HEK293T (cell line): ENCODE results near the gene IL4I1.
A peak's percentile ranks its signal among the peaks of the same experiment; 100 is the strongest.

ENCODE experiments used
- CTCF ChIA-PET: fragments of 350-600 bp; formaldehyde crosslinking; extraction: SDS; loops from one replicate; lab custom pipeline; 2021; ENCODE audit warnings: antibody characterized with exemption, inconsistent platforms; lab: Yijun Ruan, JAX
- POLR2A ChIA-PET: fragments of 350-600 bp; formaldehyde crosslinking; extraction: SDS; loops from one replicate; lab custom pipeline; 2020; ENCODE audit warnings: antibody characterized with exemption, inconsistent platforms; lab: Yijun Ruan, JAX
- DNase-seq: peaks from one replicate; pipeline ENCODE4 v3.0.0; 2012; ENCODE audit warnings: mixed read lengths; ENCODE audit errors: extremely low spot score
- ARNT ChIP-seq: fragments of 450-650 bp; IDR thresholded peaks from 2 replicates; pipeline ENCODE4 v1.6.1; 2017; ENCODE audit warnings: mild to moderate bottlenecking
- BHLHE40 ChIP-seq: fragments of 450-650 bp; IDR thresholded peaks from 2 replicates; pipeline ENCODE4 v1.6.1; 2016; ENCODE audit warnings: mild to moderate bottlenecking, moderate library complexity, borderline replicate concordance
- CTBP1 ChIP-seq: fragments of 450-650 bp; IDR thresholded peaks from 2 replicates; pipeline ENCODE4 v1.6.1; 2016; ENCODE audit warnings: borderline replicate concordance
- ELF4 ChIP-seq: fragments of 450-650 bp; IDR thresholded peaks from 2 replicates; pipeline ENCODE4 v1.6.1; 2017; ENCODE audit warnings: antibody characterized with exemption
- FOXA1 ChIP-seq: fragments of 450-650 bp; IDR thresholded peaks from 2 replicates; pipeline ENCODE4 v1.6.1; 2016; ENCODE audit warnings: mild to moderate bottlenecking
- FOXK2 ChIP-seq: fragments of 450-650 bp; IDR thresholded peaks from 2 replicates; pipeline ENCODE4 v1.6.1; 2016; ENCODE audit warnings: mild to moderate bottlenecking
- FOXM1 ChIP-seq: fragments of 450-650 bp; IDR thresholded peaks from 2 replicates; pipeline ENCODE4 v1.6.1; 2017; ENCODE audit warnings: mild to moderate bottlenecking, borderline replicate concordance
- HDGF ChIP-seq: fragments of 450-650 bp; IDR thresholded peaks from 2 replicates; pipeline ENCODE4 v1.6.1; 2017; ENCODE audit warnings: antibody characterized with exemption, borderline replicate concordance
- L3MBTL2 ChIP-seq: fragments of 450-650 bp; conservative IDR thresholded peaks from 2 replicates; pipeline ENCODE4 v1.6.1; 2016; ENCODE audit warnings: mild to moderate bottlenecking
- LEF1 ChIP-seq: fragments of 450-650 bp; IDR thresholded peaks from 2 replicates; pipeline ENCODE4 v1.6.1; 2017; ENCODE audit warnings: mild to moderate bottlenecking, borderline replicate concordance
- NFRKB ChIP-seq: fragments of 450-650 bp; IDR thresholded peaks from 2 replicates; pipeline ENCODE4 v1.6.1; 2016; ENCODE audit warnings: mild to moderate bottlenecking, moderate library complexity
- SP1 ChIP-seq: fragments of 450-650 bp; IDR thresholded peaks from 2 replicates; pipeline ENCODE4 v1.6.1; 2017
- SUZ12 ChIP-seq: fragments of 450-650 bp; IDR thresholded peaks from 2 replicates; pipeline ENCODE4 v1.6.1; 2016; ENCODE audit warnings: mild to moderate bottlenecking
- TARDBP ChIP-seq: fragments of 450-650 bp; IDR thresholded peaks from 2 replicates; pipeline ENCODE4 v1.6.1; 2016
- ZNF384 ChIP-seq: fragments of 450-650 bp; IDR thresholded peaks from 2 replicates; pipeline ENCODE4 v1.6.1; 2016
- TF ChIP-seq, protein P1 (sequence below): fragments of 450-650 bp; IDR thresholded peaks from 2 replicates; pipeline ENCODE4 v1.6.1; 2016

The IL4I1 gene

DNA sequence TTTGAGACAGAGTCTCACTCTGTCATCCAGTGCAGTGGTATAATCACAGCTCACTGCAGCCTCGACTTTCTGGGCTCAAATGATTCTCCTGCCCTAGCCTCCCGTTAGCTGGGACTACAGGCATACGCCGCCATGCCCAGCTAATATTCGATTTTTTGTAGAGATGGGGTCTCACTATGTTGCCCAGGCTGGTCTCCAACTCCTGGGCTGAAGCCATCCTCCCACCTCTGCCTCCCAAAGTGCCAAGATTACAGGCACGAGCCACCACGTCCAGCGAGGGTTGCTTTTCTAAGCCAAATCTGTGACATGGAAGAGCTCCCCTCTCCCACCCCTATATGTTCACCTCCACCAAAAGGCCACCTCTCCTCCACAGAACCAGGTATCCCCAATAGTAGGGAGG lies 21.4 kb upstream of the IL4I1 start:
- CTCF ChIA-PET, result interaction anchor here (0.7 kb wide), 1 partner anchor 13 kb away, joined by 3 read pairs; no protein-coding TSS in a partner anchor
- no peak for DNase-seq
- TF ChIP-seq ZNF384 (no peak), BHLHE40 (no peak), CTBP1 (no peak), FOXK2 (no peak), NFRKB (no peak), LEF1 (no peak), L3MBTL2 (no peak), ARNT (no peak), SUZ12 (no peak), SP1 (no peak), FOXM1 (no peak), FOXA1 (no peak), ELF4 (no peak), TARDBP (no peak)
- POLR2A ChIA-PET, result interaction anchor here (3.8 kb wide), 1 partner anchor 11 kb away, joined by 27 read pairs; the partner anchor contains the start of genes ATF5 and NUP62

DNA sequence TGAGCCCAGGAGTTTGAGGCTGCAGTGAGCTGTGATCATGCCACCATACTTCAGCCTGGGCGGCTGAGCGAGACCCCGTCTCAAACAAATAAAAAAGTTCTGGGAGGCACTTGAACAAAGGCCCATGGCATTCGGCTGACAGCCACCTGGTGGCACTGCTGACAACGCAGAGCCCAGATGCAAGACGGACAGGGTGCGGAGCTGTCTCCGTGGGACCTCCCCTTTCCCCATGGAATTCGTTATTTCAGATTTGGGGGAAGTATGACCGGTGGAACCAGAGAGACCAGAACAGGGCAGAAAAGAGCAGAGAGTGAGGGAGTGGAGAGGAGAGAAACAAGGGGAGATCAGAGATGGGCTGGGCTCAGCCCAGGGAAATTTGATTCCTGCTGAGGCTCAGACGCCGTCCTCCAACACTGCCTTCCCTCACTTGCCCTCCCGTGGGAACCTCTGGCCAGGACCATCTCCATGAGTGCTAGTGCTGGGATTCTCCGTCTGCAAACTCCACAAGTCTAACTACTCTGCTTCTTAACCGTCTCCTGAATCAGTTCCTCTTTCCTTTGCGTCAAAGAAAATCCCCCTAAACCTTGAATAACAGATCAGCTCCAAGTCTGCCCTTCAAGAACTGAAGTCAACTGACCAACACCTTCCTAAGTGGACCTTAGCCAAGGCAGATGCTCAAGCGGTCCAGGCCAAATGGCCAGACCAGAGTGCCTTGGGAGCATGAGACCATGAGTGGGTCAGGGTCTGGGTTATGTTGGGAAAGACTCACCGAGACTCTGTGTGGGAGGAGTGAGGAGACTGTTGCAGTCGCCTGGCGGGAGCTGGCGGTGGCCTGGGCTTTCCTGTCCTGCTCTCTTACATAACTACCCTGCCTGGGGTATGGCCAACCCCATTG lies 20.4 kb upstream of the IL4I1 start:
- ChIA-PET CTCF (interaction anchor here (0.8 kb wide), 1 partner anchor 46 kb away, joined by 4 read pairs; no protein-coding TSS in a partner anchor), POLR2A (interaction anchor here (1.5 kb wide), 1 partner anchor 13 kb away, joined by 9 read pairs; no protein-coding TSS in a partner anchor)

DNA sequence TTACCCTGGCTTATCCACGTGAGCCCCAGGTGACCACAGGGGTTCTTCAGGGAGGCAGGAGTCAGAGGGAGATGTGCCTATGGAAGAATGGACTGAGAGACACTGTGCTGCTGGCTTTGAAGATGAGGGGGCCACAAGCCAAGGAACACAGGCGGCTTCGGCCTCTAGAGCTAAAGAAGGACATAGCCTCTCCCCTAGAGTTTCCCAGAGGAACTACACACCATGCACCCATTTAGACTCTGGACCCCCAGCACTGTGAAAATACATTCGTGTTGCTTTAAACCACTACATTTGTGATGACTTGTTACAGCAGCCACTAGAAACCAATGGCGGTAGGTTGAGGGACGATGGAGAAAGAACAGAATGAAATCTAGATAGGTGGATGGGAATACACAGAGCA lies 18.6 kb upstream of the IL4I1 start:
- TF ChIP-seq FOXM1, result no peak
- TF ChIP-seq SP1, result no peak
- ChIA-PET POLR2A (interaction anchor here (0.6 kb wide), 1 partner anchor 46 kb away, joined by 3 read pairs; no protein-coding TSS in a partner anchor), CTCF (no interaction called here)
- DNase-seq, result no peak

More for the DNA sequence above, 20.4 kb upstream of the IL4I1 start:
- peak; percentile 39 for DNase-seq
- TF ChIP-seq, protein P1, sequence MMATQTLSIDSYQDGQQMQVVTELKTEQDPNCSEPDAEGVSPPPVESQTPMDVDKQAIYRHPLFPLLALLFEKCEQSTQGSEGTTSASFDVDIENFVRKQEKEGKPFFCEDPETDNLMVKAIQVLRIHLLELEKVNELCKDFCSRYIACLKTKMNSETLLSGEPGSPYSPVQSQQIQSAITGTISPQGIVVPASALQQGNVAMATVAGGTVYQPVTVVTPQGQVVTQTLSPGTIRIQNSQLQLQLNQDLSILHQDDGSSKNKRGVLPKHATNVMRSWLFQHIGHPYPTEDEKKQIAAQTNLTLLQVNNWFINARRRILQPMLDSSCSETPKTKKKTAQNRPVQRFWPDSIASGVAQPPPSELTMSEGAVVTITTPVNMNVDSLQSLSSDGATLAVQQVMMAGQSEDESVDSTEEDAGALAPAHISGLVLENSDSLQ, result peak; percentile 48
- no peak for TF ChIP-seq L3MBTL2

DNA sequence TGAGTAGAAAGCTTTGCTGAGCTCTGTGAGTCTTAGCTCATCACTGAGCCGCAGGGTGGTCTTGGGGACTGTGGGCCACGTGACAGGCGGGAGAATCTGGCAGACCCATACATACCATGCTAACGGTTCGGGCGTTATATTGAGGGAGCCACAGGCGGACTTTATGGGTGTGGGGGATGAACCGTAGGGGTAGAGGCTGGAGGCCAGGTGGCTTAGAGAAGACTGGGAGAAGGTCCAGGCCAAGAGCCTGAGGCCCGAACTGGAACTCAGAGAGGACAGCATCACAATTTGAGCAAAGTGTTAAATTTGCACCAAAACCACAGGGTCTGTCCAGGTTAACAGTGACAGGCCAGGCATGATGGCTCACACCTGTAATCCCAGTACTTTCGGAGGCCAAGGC lies 17.0 kb upstream of the IL4I1 start:
- DNase-seq, result no peak
- ChIA-PET CTCF (interaction anchor here (0.5 kb wide), 1 partner anchor 532 kb away, joined by 3 read pairs; no protein-coding TSS in a partner anchor), POLR2A (interaction anchor here (1.5 kb wide), 1 partner anchor 19 kb away, joined by 3 read pairs; no protein-coding TSS in a partner anchor)
- TF ChIP-seq FOXA1, result no peak
- TF ChIP-seq LEF1, result no peak
- no peak for TF ChIP-seq CTBP1
- no peak for TF ChIP-seq TARDBP
- no peak for TF ChIP-seq FOXM1
- no peak for TF ChIP-seq SP1
- no peak for TF ChIP-seq NFRKB
- TF ChIP-seq ARNT, result no peak
- TF ChIP-seq ELF4, result no peak
- no peak for TF ChIP-seq FOXK2
- TF ChIP-seq L3MBTL2, result no peak
- TF ChIP-seq, protein P1, result no peak
- TF ChIP-seq ZNF384, result no peak
- no peak for TF ChIP-seq SUZ12
- no peak for TF ChIP-seq BHLHE40
- no peak for TF ChIP-seq HDGF

DNA sequence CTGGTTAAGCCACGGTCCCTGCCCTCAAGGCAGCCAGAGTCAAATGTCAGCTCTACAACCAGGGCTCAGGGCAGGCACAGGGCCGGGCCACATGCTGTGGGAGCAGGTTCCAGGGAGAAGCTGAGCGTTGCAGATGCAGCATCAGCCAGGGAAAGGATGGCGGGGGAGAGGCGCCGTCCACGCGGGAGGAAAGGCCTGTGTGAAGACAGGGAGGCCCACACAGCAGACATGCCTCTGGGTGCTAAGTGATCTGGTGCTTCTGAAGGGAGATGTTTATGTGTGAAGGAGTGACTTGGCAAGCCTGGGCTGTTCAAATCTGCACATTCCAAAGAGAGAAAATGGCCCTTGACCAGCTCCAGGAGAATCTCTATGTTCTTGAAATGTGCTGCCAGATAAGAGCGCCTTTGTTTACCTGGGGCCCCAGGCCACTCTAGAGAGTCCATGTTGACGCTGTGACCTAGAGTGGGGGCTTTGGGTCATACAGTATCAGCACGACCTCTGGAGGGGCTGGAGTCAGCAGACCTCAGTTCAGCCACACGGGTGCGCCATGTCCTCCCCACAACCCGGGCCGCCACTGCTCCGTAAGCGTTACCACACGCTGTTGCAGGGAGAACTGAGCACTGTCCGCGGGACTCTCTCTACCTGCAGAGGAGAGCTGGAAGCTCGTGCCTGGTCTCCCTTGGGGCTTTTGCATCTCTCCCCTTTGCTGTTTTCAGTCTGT lies 16.4 kb upstream of the IL4I1 start:
- no peak for DNase-seq
- ChIA-PET POLR2A (interaction anchor here (1.5 kb wide), 1 partner anchor 18 kb away, joined by 3 read pairs; no protein-coding TSS in a partner anchor), CTCF (interaction anchor here (0.5 kb wide), 1 partner anchor 532 kb away, joined by 3 read pairs; no protein-coding TSS in a partner anchor)
- TF ChIP-seq ARNT, result no peak
- TF ChIP-seq L3MBTL2, result no peak
- no peak for TF ChIP-seq LEF1
- no peak for TF ChIP-seq NFRKB
- TF ChIP-seq SP1, result no peak
- TF ChIP-seq, protein P1, result no peak
- no peak for TF ChIP-seq SUZ12
- TF ChIP-seq CTBP1, result no peak
- no peak for TF ChIP-seq ELF4
- TF ChIP-seq FOXA1, result no peak
